ENCODE data around the gene COG8.

COG8 gene

DNA sequence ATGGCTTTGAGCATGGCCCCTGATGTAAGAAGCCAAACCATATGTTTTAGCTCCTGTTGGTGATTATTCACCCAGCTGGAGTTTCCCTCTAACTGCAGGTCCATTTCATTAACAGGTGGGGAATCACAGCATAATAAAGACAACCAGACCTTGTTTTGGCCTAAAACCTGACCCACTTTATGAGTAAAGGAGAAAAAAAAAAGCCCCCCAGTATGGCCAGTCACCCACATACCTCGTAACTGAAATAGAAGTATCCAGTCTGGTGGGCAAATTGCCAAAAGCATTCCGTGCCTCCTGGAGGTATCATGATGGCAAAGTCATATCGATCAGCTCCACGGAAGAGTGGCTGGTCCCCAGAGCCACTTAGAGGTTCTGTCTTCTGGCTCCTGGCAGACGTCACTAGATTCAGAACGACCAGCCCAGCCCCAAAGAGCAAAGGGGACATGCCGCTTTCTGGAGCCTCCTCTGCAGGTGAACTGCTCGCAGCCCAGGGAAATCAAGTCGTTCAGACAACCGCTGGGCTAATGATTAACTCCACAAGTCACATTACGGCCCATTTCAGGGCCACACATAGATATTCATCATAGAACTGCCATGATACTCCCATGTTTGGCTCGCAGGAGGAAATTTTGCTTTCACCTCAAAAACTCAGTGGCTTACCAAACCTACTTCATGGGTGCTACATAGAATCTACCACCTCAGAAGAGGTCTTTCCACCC lies 12.1 kb upstream of the COG8 start, which contains the start of gene TMED6:
Gene TMED6 (minus strand): TSS at position 478 of the 719 bp plus-strand sequence. CDS start 33 bp downstream, at position 445.
- Histone ChIP-seq H3K4me3 (replicated peaks; ENCODE audit: low read depth, low read length) (no peak within 1 kb of the TSS), H3K36me3 (ENCODE audit: control insufficient read depth, insufficient read depth, low read length) (peaks cover 3% of the 10 kb centered on the region), H3K27me3 (replicated peaks; ENCODE audit: control insufficient read depth, insufficient read depth, low read length) (no peaks in the 10 kb centered on the region)
- no peak for DNase-seq (ENCODE audit: extremely low read depth, insufficient read length)
- TF ChIP-seq, protein P1, sequence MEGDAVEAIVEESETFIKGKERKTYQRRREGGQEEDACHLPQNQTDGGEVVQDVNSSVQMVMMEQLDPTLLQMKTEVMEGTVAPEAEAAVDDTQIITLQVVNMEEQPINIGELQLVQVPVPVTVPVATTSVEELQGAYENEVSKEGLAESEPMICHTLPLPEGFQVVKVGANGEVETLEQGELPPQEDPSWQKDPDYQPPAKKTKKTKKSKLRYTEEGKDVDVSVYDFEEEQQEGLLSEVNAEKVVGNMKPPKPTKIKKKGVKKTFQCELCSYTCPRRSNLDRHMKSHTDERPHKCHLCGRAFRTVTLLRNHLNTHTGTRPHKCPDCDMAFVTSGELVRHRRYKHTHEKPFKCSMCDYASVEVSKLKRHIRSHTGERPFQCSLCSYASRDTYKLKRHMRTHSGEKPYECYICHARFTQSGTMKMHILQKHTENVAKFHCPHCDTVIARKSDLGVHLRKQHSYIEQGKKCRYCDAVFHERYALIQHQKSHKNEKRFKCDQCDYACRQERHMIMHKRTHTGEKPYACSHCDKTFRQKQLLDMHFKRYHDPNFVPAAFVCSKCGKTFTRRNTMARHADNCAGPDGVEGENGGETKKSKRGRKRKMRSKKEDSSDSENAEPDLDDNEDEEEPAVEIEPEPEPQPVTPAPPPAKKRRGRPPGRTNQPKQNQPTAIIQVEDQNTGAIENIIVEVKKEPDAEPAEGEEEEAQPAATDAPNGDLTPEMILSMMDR (IDR thresholded peaks at IDR 0.05; ENCODE audit: insufficient read depth, low read length, poor library complexity, severe bottlenecking), result no peak

DNA sequence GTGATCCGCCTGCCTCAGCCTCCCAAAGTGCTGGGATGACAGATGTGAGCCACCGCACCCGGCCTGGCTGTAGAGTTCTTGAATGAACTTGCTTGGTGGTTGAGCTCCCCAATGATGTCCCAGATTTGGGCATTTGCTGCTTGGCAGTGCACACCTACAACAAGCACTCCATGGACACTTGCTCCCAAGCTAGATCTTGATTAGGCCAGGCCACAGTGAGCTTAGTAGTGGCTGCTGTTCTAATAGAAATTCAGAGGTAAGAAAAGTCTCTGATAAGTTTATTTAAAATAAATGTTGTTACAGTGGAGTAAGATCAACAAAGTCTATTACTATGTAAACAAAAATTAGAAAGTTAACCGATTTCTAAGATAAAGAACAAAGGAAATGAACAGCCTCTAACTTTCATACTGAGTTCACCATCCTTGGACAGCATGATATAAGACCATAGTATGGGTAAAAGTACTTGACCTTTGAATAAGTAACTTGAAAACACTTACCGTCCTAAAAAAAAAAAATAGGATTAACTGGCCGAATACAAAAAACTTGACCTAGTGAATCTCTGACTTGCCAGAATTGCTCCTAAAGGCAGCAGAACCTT lies 11.3 kb upstream of the COG8 start:
- no peaks in the 10 kb centered on the region for H3K27me3 ChIP-seq (replicated peaks; ENCODE audit: control insufficient read depth, insufficient read depth, low read length)
- no peak for DNase-seq (ENCODE audit: extremely low read depth, insufficient read length)
- no peak overlapping the region for H3K4me3 ChIP-seq (replicated peaks; ENCODE audit: low read depth, low read length)
- TF ChIP-seq, protein P1 (IDR thresholded peaks at IDR 0.05; ENCODE audit: insufficient read depth, low read length, poor library complexity, severe bottlenecking), result no peak
- peaks cover 3% of the 10 kb centered on the region for H3K36me3 ChIP-seq (ENCODE audit: control insufficient read depth, insufficient read depth, low read length)

DNA sequence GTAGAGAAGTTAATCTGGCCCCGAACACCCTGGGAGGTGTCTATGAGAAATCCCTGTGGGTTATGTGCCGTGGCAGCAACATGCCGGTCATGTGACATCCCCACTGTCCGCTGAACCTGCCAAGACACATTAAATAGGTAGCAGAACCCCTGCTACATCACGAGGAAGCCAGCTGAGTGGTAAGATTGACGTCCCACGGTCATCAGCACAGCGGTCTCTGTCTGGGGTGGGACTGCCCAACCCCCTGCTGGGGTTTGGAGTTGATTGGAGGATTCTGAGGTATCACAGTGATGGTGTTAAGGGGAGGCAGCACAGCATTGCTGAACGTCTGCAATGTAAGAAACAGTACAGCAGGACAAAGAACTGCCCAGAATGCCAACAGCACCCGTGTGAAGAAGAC lies 10.2 kb upstream of the COG8 start:
- H3K4me3 ChIP-seq (replicated peaks; ENCODE audit: low read depth, low read length), result no peak overlapping the region
- TF ChIP-seq, protein P1 (IDR thresholded peaks at IDR 0.05; ENCODE audit: insufficient read depth, low read length, poor library complexity, severe bottlenecking), result no peak
- H3K27me3 ChIP-seq (replicated peaks; ENCODE audit: control insufficient read depth, insufficient read depth, low read length), result no peaks in the 10 kb centered on the region
- DNase-seq (ENCODE audit: extremely low read depth, insufficient read length), result no peak
- H3K36me3 ChIP-seq (ENCODE audit: control insufficient read depth, insufficient read depth, low read length), result peaks cover 3% of the 10 kb centered on the region

DNA sequence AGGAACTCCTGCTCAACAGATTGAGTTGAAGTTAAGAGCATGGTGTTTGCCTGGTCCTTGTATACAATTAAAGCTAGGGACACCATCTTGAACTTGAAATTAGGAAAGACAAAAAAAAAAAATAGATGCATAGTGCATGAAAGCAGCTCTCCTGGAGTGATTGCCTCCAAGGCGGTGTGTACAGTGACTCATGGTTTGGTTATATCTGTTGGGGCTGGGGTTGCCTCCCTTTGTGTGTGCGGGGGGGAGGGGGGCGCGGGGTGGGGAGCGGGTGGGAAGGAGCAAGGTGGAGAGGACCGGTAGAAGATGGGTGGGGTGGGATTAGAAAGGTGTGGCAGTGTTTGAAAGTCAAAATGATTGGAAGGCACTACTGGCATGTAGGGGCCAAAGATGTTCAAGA lies 8.9 kb upstream of the COG8 start:
- no peak for DNase-seq (ENCODE audit: extremely low read depth, insufficient read length)
- TF ChIP-seq, protein P1 (IDR thresholded peaks at IDR 0.05; ENCODE audit: insufficient read depth, low read length, poor library complexity, severe bottlenecking), result no peak
- Histone ChIP-seq H3K36me3 (ENCODE audit: control insufficient read depth, insufficient read depth, low read length) (peaks cover 4% of the 10 kb centered on the region), H3K4me3 (replicated peaks; ENCODE audit: low read depth, low read length) (no peak overlapping the region), H3K27me3 (replicated peaks; ENCODE audit: control insufficient read depth, insufficient read depth, low read length) (no peaks in the 10 kb centered on the region)

DNA sequence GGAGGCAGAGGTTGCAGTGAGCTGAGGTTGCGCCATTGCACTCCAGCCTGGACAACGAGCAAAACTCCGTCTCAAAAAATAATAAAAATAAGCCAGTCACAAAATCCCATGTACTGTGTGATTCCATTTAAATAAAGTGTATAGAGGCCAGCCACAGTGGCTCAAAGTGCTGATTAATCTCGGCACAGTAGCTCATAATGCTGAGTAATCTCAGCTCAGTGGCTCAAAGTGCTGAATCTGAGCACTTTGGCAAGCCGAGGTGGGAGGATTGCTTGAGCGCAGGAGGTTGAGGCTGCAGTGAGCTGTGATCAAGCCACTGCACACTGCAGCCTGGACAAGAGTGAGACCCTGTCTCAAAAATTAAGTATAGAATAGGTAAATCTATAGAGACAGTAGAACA lies 7.3 kb upstream of the COG8 start:
- Histone ChIP-seq H3K27me3 (replicated peaks; ENCODE audit: control insufficient read depth, insufficient read depth, low read length) (no peaks in the 10 kb centered on the region), H3K36me3 (ENCODE audit: control insufficient read depth, insufficient read depth, low read length) (peaks cover 3% of the 10 kb centered on the region), H3K4me3 (replicated peaks; ENCODE audit: low read depth, low read length) (no peak overlapping the region)
- TF ChIP-seq, protein P1 (IDR thresholded peaks at IDR 0.05; ENCODE audit: insufficient read depth, low read length, poor library complexity, severe bottlenecking), result no peak
- no peak for DNase-seq (ENCODE audit: extremely low read depth, insufficient read length)

Data from GM06990 (cell line).